ENCODE results near the gene TMSB4X.

The TMSB4X gene

GRCh38 chrX:13008189-13008533 lies 33.3 kb downstream of the TMSB4X start:
- Histone ChIP-seq H3K27ac (ENCODE audit: low read length) (no peak overlapping the region), H3K27me3 (ENCODE audit: insufficient read depth, low read length, poor library complexity) (no peaks in the 10 kb centered on the region), H3K4me2 (ENCODE audit: insufficient read depth, low read length) (no peak overlapping the region), H3K4me3 (ENCODE audit: low read depth in 1 of 2, low read length in 2 of 2) (no peak overlapping the region), H4K20me1 (ENCODE audit: insufficient read depth, low read length) (no peaks in the 10 kb centered on the region), H3K4me1 (ENCODE audit: insufficient read depth, low read length) (peaks cover 33% of the 10 kb centered on the region), H3K36me3 (ENCODE audit: insufficient read depth, low read length) (no peaks in the 10 kb centered on the region), H3K79me2 (ENCODE audit: insufficient read depth, low read length) (no peaks in the 10 kb centered on the region), H3K9me3 (ENCODE audit: insufficient read depth, low read length, severe bottlenecking) (no peaks in the 10 kb centered on the region), H3K9ac (ENCODE audit: low read depth, low read length) (no peak overlapping the region), H2AFZ (ENCODE audit: low read depth, low read length) (no peak overlapping the region)
- TF ChIP-seq EZH2 (IDR thresholded peaks at IDR 0.05; ENCODE audit: borderline replicate concordance, low read depth, low read length, severe bottlenecking) = no peak
- no peak for TF ChIP-seq CTCF (IDR thresholded peaks at IDR 0.05; ENCODE audit: borderline replicate concordance, extremely low read depth, low read length, poor library complexity, severe bottlenecking)
- DNase-seq (no peak), ATAC-seq (ENCODE audit: insufficient read depth, low read depth) (no peak)

GRCh38 chrX:13008851-13009250 lies 33.9 kb downstream of the TMSB4X start:
- H3K36me3 ChIP-seq (ENCODE audit: insufficient read depth, low read length) = no peaks in the 10 kb centered on the region
- H3K27me3 ChIP-seq (ENCODE audit: insufficient read depth, low read length, poor library complexity) = no peaks in the 10 kb centered on the region
- H4K20me1 ChIP-seq (ENCODE audit: insufficient read depth, low read length) = no peaks in the 10 kb centered on the region
- H3K4me2 ChIP-seq (ENCODE audit: insufficient read depth, low read length) = no peak overlapping the region
- DNase-seq (no peak), ATAC-seq (ENCODE audit: insufficient read depth, low read depth) (no peak)
- H2AFZ ChIP-seq (ENCODE audit: low read depth, low read length) = no peak overlapping the region; the same call in 1 of the 2 replicates
- H3K27ac ChIP-seq (ENCODE audit: low read length) = no peak overlapping the region; the same call in 1 of the 2 replicates
- H3K4me1 ChIP-seq (ENCODE audit: insufficient read depth, low read length) = peaks cover 39% of the 10 kb centered on the region
- no peaks in the 10 kb centered on the region for H3K79me2 ChIP-seq (ENCODE audit: insufficient read depth, low read length)
- H3K9me3 ChIP-seq (ENCODE audit: insufficient read depth, low read length, severe bottlenecking) = no peaks in the 10 kb centered on the region
- no peak for TF ChIP-seq CTCF (IDR thresholded peaks at IDR 0.05; ENCODE audit: borderline replicate concordance, extremely low read depth, low read length, poor library complexity, severe bottlenecking)
- no peak for TF ChIP-seq EZH2 (IDR thresholded peaks at IDR 0.05; ENCODE audit: borderline replicate concordance, low read depth, low read length, severe bottlenecking)
- no peak overlapping the region for H3K9ac ChIP-seq (ENCODE audit: low read depth, low read length)
- no peak overlapping the region for H3K4me3 ChIP-seq (ENCODE audit: low read depth in 1 of 2, low read length in 2 of 2)

GRCh38 chrX:13009273-13009672 lies 34.4 kb downstream of the TMSB4X start:
- no peak overlapping the region; the same call in 1 of the 2 replicates for H2AFZ ChIP-seq (ENCODE audit: low read depth, low read length)
- no peaks in the 10 kb centered on the region for H3K9me3 ChIP-seq (ENCODE audit: insufficient read depth, low read length, severe bottlenecking)
- H4K20me1 ChIP-seq (ENCODE audit: insufficient read depth, low read length) = no peaks in the 10 kb centered on the region
- DNase-seq (no peak), ATAC-seq (ENCODE audit: insufficient read depth, low read depth) (no peak)
- no peak overlapping the region for H3K27ac ChIP-seq (ENCODE audit: low read length)
- H3K79me2 ChIP-seq (ENCODE audit: insufficient read depth, low read length) = no peaks in the 10 kb centered on the region
- no peak overlapping the region for H3K4me2 ChIP-seq (ENCODE audit: insufficient read depth, low read length)
- H3K4me3 ChIP-seq (ENCODE audit: low read depth in 1 of 2, low read length in 2 of 2) = no peak overlapping the region
- TF ChIP-seq CTCF (IDR thresholded peaks at IDR 0.05; ENCODE audit: borderline replicate concordance, extremely low read depth, low read length, poor library complexity, severe bottlenecking) (no peak), EZH2 (IDR thresholded peaks at IDR 0.05; ENCODE audit: borderline replicate concordance, low read depth, low read length, severe bottlenecking) (no peak)
- no peaks in the 10 kb centered on the region for H3K36me3 ChIP-seq (ENCODE audit: insufficient read depth, low read length)
- H3K27me3 ChIP-seq (ENCODE audit: insufficient read depth, low read length, poor library complexity) = no peaks in the 10 kb centered on the region
- peaks cover 43% of the 10 kb centered on the region for H3K4me1 ChIP-seq (ENCODE audit: insufficient read depth, low read length)
- H3K9ac ChIP-seq (ENCODE audit: low read depth, low read length) = no peak overlapping the region

- H3K79me2 ChIP-seq (ENCODE audit: insufficient read depth, low read length) = no peaks in the 10 kb centered on the region
- no peaks in the 10 kb centered on the region for H4K20me1 ChIP-seq (ENCODE audit: insufficient read depth, low read length)
- H3K4me1 ChIP-seq (ENCODE audit: insufficient read depth, low read length) = peaks cover 46% of the 10 kb centered on the region
- TF ChIP-seq CTCF (IDR thresholded peaks at IDR 0.05; ENCODE audit: borderline replicate concordance, extremely low read depth, low read length, poor library complexity, severe bottlenecking) (no peak), EZH2 (IDR thresholded peaks at IDR 0.05; ENCODE audit: borderline replicate concordance, low read depth, low read length, severe bottlenecking) (no peak)
- no peak overlapping the region for H3K4me3 ChIP-seq (ENCODE audit: low read depth in 1 of 2, low read length in 2 of 2)
- no peak overlapping the region for H3K27ac ChIP-seq (ENCODE audit: low read length)
- H3K9ac ChIP-seq (ENCODE audit: low read depth, low read length) = no peak overlapping the region
- ATAC-seq (ENCODE audit: insufficient read depth, low read depth) (no peak), DNase-seq (no peak)
- H2AFZ ChIP-seq (ENCODE audit: low read depth, low read length) = no peak overlapping the region
- no peak overlapping the region for H3K4me2 ChIP-seq (ENCODE audit: insufficient read depth, low read length)
- H3K9me3 ChIP-seq (ENCODE audit: insufficient read depth, low read length, severe bottlenecking) = no peaks in the 10 kb centered on the region
- H3K36me3 ChIP-seq (ENCODE audit: insufficient read depth, low read length) = no peaks in the 10 kb centered on the region
- H3K27me3 ChIP-seq (ENCODE audit: insufficient read depth, low read length, poor library complexity) = no peaks in the 10 kb centered on the region
Observed at GRCh38 chrX:13009844-13010243, 34.9 kb downstream of the TMSB4X start.

Measured in DND-41 (cell line).